Measurements from ENCODE around the gene SP2. TPM values are rescaled to one million over a fixed set of nuclear protein-coding genes. Genes with fewer than 3 reads are reported as not detected.

Gene SP2
- total and polyA plus RNA-seq, 2 of the 13 experiments (the other 11 are each of a cell fraction or from before 2014, with no cell fraction given), result 1.4 to 4.8 TPM

GRCh38 chr17:47941246-47942095, 45.4 kb downstream of the SP2 start, which contains the start of gene PNPO (continued):
- peak; percentile 41 for TF ChIP-seq PBX2 (CRISPR knock-in tag; IDR thresholded peaks at IDR 0.05)
- TF ChIP-seq ZNF644 (CRISPR knock-in tag; IDR thresholded peaks at IDR 0.05; ENCODE audit: low read depth), result peak; percentile 53; the same call in 1 of the 2 replicates
- peak; percentile 96 for TF ChIP-seq NFAT5 (CRISPR knock-in tag; IDR thresholded peaks at IDR 0.05)
- peak; percentile 91; the same call in 1 of the 2 replicates for TF ChIP-seq KLF6 (CRISPR knock-in tag; IDR thresholded peaks at IDR 0.05)
- TF ChIP-seq MTERF4 (CRISPR knock-in tag; IDR thresholded peaks at IDR 0.05), result peak; percentile 66
- TF ChIP-seq ZNF670 (CRISPR knock-in tag; IDR thresholded peaks at IDR 0.05; ENCODE audit: borderline replicate concordance), result peak; percentile 94
- 0 out of 2 replicates have a peak, but pooled peaks have one; percentile 39 for TF ChIP-seq FUBP1 (CRISPR knock-in tag; IDR thresholded peaks at IDR 0.05; ENCODE audit: borderline replicate concordance)
- no peak for TF ChIP-seq STAT5B (CRISPR knock-in tag; IDR thresholded peaks at IDR 0.05)
- TF ChIP-seq RFX1 (IDR thresholded peaks at IDR 0.05), result no peak
- TF ChIP-seq ZNF30 (CRISPR knock-in tag; IDR thresholded peaks at IDR 0.05), result peak; percentile 81; the same call in 1 of the 2 replicates
- peak; percentile 87 for TF ChIP-seq CREB1 (IDR thresholded peaks at IDR 0.05)
- peak; percentile 94 for TF ChIP-seq CREB1 (CRISPR knock-in tag; IDR thresholded peaks at IDR 0.05)
- peak; percentile 56 for TF ChIP-seq CERS6 (CRISPR knock-in tag; IDR thresholded peaks at IDR 0.05)
- TF ChIP-seq ZNF724P (CRISPR knock-in tag; IDR thresholded peaks at IDR 0.05; ENCODE audit: borderline replicate concordance), result peak; percentile 90; the same call in 1 of the 2 replicates

Measured in HepG2 (cell line).